Colonic mucosa (tissue), 4 donors: ENCODE data around the gene SCN5A. TPM values are rescaled to one million over a fixed set of nuclear protein-coding genes. Genes with fewer than 3 reads are reported as not detected.

ENCODE experiments used
- DNase-seq: peaks from one replicate; pipeline ENCODE4 v3.0.0-alpha.2; 2020
- H3K27ac ChIP-seq: fragments of 200-600 bp; one replicate; pipeline ENCODE4 v1.8.0; 2021
- H3K27me3 ChIP-seq: fragments of 200-600 bp; one replicate; pipeline ENCODE4 v1.8.0; 2021
- H3K36me3 ChIP-seq: fragments of 200-600 bp; one replicate; pipeline ENCODE4 v1.8.0; 2021
- H3K4me1 ChIP-seq: fragments of 200-600 bp; one replicate; pipeline ENCODE4 v1.8.0; 2021; ENCODE audit warnings: mild to moderate bottlenecking
- H3K4me3 ChIP-seq: fragments of 200-600 bp; one replicate; pipeline ENCODE4 v1.8.0; 2021
- H3K9ac ChIP-seq, 2 donors: one replicate each; pipeline ENCODE4 v1.7.0; 2013; ENCODE audit warnings: control low read depth in 2 of 2, low read depth in 2 of 2, low read length in 2 of 2
- H3K9me3 ChIP-seq: fragments of 200-600 bp; one replicate; pipeline ENCODE4 v1.8.0; 2021
- intact Hi-C: fragments of 100-400 bp; cut with DNase I; formaldehyde crosslinking; loops from one replicate; pipeline ENCODE4 v1.14.1; 2022
- total RNA-seq, 2 donors: library from RNA; stranded (reverse); fragmentation: NEBNext Ultra II Directional in 1 of 2; extraction: Animal tissue kit (Norgen Biotek cat#: 25700) in 1 of 2; gene quantifications; one replicate each; pipeline ENCODE4 v1.2.1, GENCODE V29; 2021
- TF ChIP-seq, protein P1 (sequence below): fragments of 200-600 bp; IDR thresholded peaks from one replicate; pipeline ENCODE4 v1.8.0; 2022; ENCODE audit warnings: antibody characterized with exemption, mild to moderate bottlenecking
- donor health status: healthy.
- donor health status: DM: no; HTN: no; CAD: no.
- donor health status: DM: no; HTN: no; CAD: no.

SCN5A gene
- total RNA-seq, 2 donors from 2014 or later: 0.32 to 0.45 TPM

DNA sequence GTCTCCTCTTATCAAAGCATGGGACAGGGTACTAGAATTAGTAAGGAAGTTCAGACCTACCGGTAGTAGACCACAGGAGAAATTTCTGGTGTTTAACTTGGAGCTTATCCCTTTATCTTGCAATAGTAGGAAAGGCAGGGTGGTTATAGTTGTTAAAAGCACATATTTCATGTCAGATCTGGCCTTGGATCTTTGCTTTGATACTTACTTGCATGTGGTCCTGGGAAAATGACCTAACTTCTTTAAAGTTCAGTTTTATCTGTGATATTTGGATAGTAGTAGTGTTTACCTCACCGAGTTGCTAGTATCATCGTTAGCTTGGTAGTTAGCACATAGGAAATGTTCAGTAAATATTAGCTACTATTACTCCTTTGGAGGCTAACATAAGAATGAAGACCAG lies 137.9 kb downstream of the SCN5A start:
- Histone ChIP-seq H3K9ac (no peak overlapping the region), H3K27ac (no peak overlapping the region), H3K4me1 (no peaks in the 10 kb centered on the region), H3K36me3 (no peaks in the 10 kb centered on the region), H3K27me3 (no peaks in the 10 kb centered on the region), H3K4me3 (no peak overlapping the region), H3K9me3 (no peaks in the 10 kb centered on the region)
- intact Hi-C loops: no loop called here
- no peak for DNase-seq
- TF ChIP-seq, protein P1, sequence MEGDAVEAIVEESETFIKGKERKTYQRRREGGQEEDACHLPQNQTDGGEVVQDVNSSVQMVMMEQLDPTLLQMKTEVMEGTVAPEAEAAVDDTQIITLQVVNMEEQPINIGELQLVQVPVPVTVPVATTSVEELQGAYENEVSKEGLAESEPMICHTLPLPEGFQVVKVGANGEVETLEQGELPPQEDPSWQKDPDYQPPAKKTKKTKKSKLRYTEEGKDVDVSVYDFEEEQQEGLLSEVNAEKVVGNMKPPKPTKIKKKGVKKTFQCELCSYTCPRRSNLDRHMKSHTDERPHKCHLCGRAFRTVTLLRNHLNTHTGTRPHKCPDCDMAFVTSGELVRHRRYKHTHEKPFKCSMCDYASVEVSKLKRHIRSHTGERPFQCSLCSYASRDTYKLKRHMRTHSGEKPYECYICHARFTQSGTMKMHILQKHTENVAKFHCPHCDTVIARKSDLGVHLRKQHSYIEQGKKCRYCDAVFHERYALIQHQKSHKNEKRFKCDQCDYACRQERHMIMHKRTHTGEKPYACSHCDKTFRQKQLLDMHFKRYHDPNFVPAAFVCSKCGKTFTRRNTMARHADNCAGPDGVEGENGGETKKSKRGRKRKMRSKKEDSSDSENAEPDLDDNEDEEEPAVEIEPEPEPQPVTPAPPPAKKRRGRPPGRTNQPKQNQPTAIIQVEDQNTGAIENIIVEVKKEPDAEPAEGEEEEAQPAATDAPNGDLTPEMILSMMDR: no peak

GRCh38 chr3:38510631-38511030 lies 138.9 kb downstream of the SCN5A start:
- Histone ChIP-seq H3K9ac (no peak overlapping the region), H3K27ac (no peak overlapping the region), H3K27me3 (no peaks in the 10 kb centered on the region), H3K4me1 (no peaks in the 10 kb centered on the region), H3K9me3 (no peaks in the 10 kb centered on the region), H3K4me3 (no peak overlapping the region), H3K36me3 (no peaks in the 10 kb centered on the region)
- DNase-seq: no peak
- TF ChIP-seq, protein P1: no peak
- intact Hi-C loops: no loop called here

- no peaks in the 10 kb centered on the region for H3K36me3 ChIP-seq
- H3K9me3 ChIP-seq: no peaks in the 10 kb centered on the region
- no peak for DNase-seq
- no peak overlapping the region for H3K4me3 ChIP-seq
- H3K9ac ChIP-seq: no peak overlapping the region
- no peaks in the 10 kb centered on the region for H3K27me3 ChIP-seq
- H3K4me1 ChIP-seq: no peaks in the 10 kb centered on the region
- TF ChIP-seq, protein P1: no peak
- H3K27ac ChIP-seq: no peak overlapping the region
- intact Hi-C loops: no loop called here
These were observed 139.8 kb downstream of the SCN5A start for GRCh38 chr3:38509732-38510131.

DNA sequence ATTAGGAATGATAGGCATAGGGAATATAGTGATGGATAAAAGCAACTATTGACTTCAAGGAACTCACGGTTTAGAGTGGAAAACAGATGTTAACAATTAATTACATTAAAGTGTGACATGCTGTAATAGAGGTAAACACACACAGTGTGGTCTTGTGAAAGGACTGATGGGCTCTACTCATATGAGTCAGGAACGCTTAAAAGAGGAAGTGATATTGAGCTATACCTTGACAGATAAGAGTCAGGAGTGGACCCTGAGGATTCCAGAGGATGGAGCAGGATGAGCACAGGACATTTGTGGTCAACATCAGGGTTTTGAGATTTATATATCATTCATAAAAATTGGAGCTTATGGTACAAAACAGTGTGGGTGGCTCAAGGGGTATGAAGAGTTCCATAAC lies 142.4 kb downstream of the SCN5A start:
- Histone ChIP-seq H3K4me3 (no peak overlapping the region), H3K9me3 (no peaks in the 10 kb centered on the region), H3K4me1 (no peaks in the 10 kb centered on the region), H3K36me3 (no peaks in the 10 kb centered on the region), H3K27me3 (no peaks in the 10 kb centered on the region), H3K9ac (no peak overlapping the region), H3K27ac (no peak overlapping the region)
- intact Hi-C loops: no loop called here
- DNase-seq: no peak
- TF ChIP-seq, protein P1: no peak

DNA sequence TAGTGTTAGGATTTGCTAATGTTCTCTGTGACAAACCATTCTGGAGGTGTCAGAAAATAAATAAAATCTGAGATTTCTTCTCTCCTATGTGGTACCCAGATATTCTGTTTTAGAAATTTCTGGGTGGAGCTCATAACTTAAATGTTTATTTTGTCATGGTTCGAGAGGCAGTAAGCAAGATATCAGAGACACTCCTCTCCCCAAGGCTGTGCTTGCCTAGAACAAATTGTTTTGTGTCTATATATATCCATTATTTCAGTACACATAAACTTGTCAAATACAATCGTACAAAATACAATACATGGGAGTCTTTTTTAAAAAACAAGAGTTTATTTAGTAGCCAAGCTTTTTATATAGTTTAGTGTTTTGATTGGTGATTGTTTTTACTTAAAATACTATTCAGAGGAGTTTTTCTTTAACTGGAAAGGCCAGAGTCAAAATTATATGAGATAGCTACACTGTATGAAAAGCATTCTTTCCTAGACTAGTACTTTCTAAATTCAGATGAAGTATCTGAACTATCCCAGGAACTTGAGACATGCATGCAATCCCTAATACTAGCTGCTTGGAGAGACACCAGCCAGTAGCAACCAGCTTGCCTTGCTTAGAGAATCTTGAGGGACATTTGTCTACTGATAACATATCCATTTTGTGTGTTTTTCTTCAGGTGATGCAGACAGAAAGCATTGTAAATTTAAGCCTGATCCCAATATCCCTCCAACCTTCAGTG lies 148.6 kb downstream of the SCN5A start:
- H3K36me3 ChIP-seq: no peaks in the 10 kb centered on the region
- no peak overlapping the region for H3K27ac ChIP-seq
- TF ChIP-seq, protein P1: no peak
- H3K4me3 ChIP-seq: no peak overlapping the region
- H3K9ac ChIP-seq: no peak overlapping the region
- no peaks in the 10 kb centered on the region for H3K9me3 ChIP-seq
- intact Hi-C loops: no loop called here
- DNase-seq: no peak
- H3K4me1 ChIP-seq: no peaks in the 10 kb centered on the region
- H3K27me3 ChIP-seq: no peaks in the 10 kb centered on the region

Other genes with a start within 250 kb of the SCN5A start
- gene ACVR2B, start 195.8 kb downstream of the SCN5A start, total RNA-seq: 1 to 10 TPM; 5.4 to 6.4 TPM
- 10 to 100 TPM in 1 of 2 donors, 1 to 10 TPM in 1; 6.1 to 12.0 TPM for gene EXOG, start 153.3 kb downstream of the SCN5A start, total RNA-seq
- gene SCN10A, start 166.5 kb upstream of the SCN5A start, total RNA-seq: not detected